Esophagus (tissue), 2 donors: ENCODE data around the gene IPO11. TPM values are rescaled to one million over a fixed set of nuclear protein-coding genes. Genes with fewer than 3 reads are reported as not detected.
"Not testable (repeated sequence)": the region's sequence is repeated elsewhere in the genome, so short reads cannot be mapped to it uniquely, and the experiment has no call there.

Source experiments
- H3K27ac ChIP-seq, 2 donors: one replicate each; pipeline ENCODE4 v1.5.1; 2013; ENCODE audit warnings: low read depth in 2 of 2, mild to moderate bottlenecking in 2 of 2, inconsistent platforms in 1 of 2, low read length in 1 of 2, moderate library complexity in 1 of 2
- H3K27me3 ChIP-seq, 2 donors: one replicate each; pipeline ENCODE4 v1.6.1; 2013; ENCODE audit warnings: low read length in 2 of 2, control low read depth in 1 of 2, mild to moderate bottlenecking in 1 of 2; ENCODE audit not compliant: insufficient read depth in 2 of 2, control insufficient read depth in 1 of 2
- H3K36me3 ChIP-seq, 2 donors: one replicate each; pipeline ENCODE4 v1.6.1; 2013; ENCODE audit warnings: low read length in 1 of 2; ENCODE audit not compliant: control insufficient read depth in 2 of 2, insufficient read depth in 2 of 2
- H3K4me1 ChIP-seq, 2 donors: one replicate each; pipeline ENCODE4 v1.6.1; 2013; ENCODE audit warnings: low read length in 1 of 2; ENCODE audit not compliant: control insufficient read depth in 2 of 2, insufficient read depth in 2 of 2
- H3K4me3 ChIP-seq, 2 donors: one replicate each; pipeline ENCODE4 v1.5.1; 2013; ENCODE audit warnings: low read length in 2 of 2, mild to moderate bottlenecking in 2 of 2, low read depth in 1 of 2, moderate library complexity in 1 of 2
- H3K9me3 ChIP-seq, 2 donors: one replicate each; pipeline ENCODE4 v1.6.1; 2013; ENCODE audit warnings: mild to moderate bottlenecking in 2 of 2, low read depth in 1 of 2, low read length in 1 of 2, moderate library complexity in 1 of 2; ENCODE audit not compliant: control insufficient read depth in 2 of 2, insufficient read depth in 1 of 2
- WGBS, 2 donors: extraction: QIAGEN DNeasy Blood & Tissue Kit; methylation state at CpG; one replicate each; pipeline ENCODE4 v1.1.7; 2013; 5-methylcytosine and 5-hydroxymethylcytosine counted together
- polyA plus RNA-seq, 2 donors: library from polyadenylated mRNA; stranded (reverse); fragments of 200-250 nt; gene quantifications; one replicate each; pipeline ENCODE4 v1.2.3, GENCODE V29; 2013
- donor health status: healthy with polysubstance abuse.
- donor health status: Bipolar disorder and iron deficiency.

IPO11 gene
- polyA plus RNA-seq, 2 donors: 5.4 to 9.1 TPM

DNA sequence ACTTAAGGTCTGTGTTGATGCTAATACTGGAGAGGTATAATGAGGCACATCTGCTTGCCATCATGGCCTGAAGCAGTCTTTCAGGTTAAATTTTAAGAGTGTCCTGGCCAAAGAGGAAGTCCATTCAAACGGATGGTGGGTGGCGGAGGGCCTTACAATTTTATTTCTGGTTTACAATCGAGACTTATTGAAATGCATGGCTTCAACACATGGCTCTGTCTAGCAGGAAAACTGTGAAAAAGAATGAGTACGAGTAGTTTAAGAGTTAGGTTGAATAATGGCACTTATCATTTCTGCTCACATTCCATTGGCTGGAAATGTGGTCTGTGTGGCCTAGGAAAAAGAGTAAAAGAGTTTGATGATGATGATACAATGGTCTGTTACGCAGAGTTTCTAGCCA lies 208.2 kb downstream of the IPO11 start:
- no peaks in the 10 kb centered on the region for H3K4me1 ChIP-seq
- H3K9me3 ChIP-seq: no peaks in the 10 kb centered on the region
- H3K36me3 ChIP-seq: no peaks in the 10 kb centered on the region
- no peaks in the 10 kb centered on the region for H3K27me3 ChIP-seq
- H3K27ac ChIP-seq: no peak overlapping the region
- no peak overlapping the region for H3K4me3 ChIP-seq
- 93 to 95% methylated on average over 5 of the region's 5 CpGs for WGBS, 2 donors

DNA sequence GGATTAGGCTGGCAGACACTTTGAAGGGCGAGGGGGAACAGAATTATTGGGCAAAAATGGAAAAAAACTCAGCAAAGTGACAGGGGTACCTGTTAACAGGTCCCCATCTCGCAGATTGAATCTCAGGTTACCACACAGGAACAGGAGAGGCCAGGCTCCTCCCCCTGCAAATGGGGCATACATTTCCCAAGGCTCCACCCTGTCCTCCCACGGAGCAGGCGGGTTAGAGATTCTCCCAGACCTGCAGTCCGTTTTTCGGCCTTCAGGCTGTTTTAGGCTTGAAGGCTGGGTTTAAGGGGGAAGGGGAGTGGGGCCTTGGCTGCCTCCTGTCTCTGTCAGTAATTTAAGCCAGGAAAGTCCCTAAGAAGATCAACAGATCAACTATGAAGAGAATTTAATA lies 208.7 kb downstream of the IPO11 start:
- Histone ChIP-seq H3K4me1 (no peaks in the 10 kb centered on the region), H3K27ac (no peak overlapping the region), H3K27me3 (no peaks in the 10 kb centered on the region), H3K9me3 (no peaks in the 10 kb centered on the region), H3K4me3 (no peak overlapping the region), H3K36me3 (no peaks in the 10 kb centered on the region)
- WGBS, 2 donors: 80 to 82% methylated on average over 6 of the region's 6 CpGs

DNA sequence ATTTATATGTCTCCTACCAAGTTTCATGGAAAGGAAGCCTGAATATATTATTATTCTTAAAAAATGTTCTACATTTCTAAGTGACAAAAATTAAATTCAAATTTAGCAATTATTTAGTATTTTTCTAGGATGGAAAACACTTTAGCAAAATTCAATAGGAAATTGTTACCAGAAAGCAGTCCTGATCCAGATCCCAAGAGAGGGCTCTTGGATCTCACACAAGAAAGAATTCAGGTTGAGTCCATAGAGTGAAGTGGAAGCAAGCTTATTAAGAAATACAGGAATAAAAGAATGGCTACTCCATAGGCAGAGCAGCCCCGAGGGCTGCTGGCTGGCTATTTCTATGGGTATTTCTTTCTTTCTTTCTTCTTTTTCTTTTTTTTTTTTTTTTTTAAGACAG lies 210.7 kb downstream of the IPO11 start:
- Histone ChIP-seq H3K36me3 (peaks cover 0 to 3% of the 10 kb centered on the region in 2 donors), H3K27ac (no peak overlapping the region), H3K27me3 (no peaks in the 10 kb centered on the region), H3K4me1 (no peaks in the 10 kb centered on the region), H3K9me3 (no peaks in the 10 kb centered on the region), H3K4me3 (no peak overlapping the region)
- WGBS, 2 donors: 89 to 96% methylated on average over 1 of the region's 1 CpG

DNA sequence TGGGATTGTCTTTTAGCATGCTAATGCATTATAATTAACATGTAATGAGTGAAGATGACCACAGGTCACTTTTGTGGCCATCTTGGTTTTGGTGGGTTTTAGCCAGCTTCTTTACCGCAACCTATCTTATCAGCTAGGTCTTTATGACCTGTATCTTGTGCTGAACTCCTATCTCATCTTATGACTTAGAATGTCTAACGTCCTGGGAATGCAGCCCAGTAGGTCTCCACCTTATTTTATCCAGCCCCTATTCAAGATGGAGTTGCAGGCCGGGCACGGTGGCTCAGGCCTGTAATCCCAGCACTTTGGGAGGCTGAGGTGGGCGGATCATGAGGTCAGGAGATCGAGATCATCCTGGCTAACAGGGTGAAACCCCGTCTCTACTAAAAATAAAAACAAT lies 211.9 kb downstream of the IPO11 start:
- not testable (repeated sequence) for H3K27me3 ChIP-seq, H3K27ac ChIP-seq, H3K4me1 ChIP-seq, H3K4me3 ChIP-seq, H3K9me3 ChIP-seq, H3K36me3 ChIP-seq
- 97% methylated on average over 7 of the region's 7 CpGs for WGBS, 2 donors

DNA sequence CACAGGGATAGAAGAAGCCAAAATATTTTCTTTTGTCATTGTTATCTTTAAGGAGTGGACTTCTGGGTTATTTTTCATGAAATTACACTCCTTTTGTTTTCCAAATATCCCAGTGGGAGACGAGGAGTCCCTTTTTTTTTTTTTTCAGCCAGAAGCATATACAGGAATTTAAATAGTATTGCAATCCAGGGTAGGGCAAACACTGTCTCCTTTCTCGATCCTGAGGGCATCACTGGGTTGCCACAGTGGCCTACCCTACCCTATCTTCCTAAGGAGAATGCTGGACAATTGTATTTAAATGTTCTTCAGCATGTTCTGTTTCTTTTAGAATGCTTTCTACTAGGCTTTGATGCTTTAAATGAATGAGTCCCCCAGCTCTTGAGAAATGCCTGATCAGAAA lies 214.0 kb downstream of the IPO11 start:
- WGBS, 2 donors: 75 to 80% methylated on average over 2 of the region's 2 CpGs

DNA sequence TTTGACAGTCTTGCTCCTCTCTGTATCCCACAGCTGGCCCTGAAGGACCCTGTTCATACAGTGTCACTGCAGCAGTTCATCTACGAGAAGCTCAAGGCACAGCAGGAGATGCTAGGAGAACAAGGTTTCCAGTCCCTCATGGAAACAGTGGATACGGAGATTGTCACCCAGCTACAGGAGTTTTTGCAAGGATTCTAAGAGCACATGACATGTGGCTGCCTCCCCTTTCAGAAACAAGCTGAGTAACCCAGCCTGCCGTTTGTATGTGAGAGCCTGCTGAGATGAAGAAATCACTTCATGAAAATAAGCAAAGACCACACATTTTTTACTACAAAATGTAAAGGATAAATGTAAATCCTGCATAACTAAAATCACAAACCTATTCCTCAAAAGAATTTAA lies 214.6 kb downstream of the IPO11 start:
- no peak overlapping the region for H3K4me3 ChIP-seq
- H3K27ac ChIP-seq: no peak overlapping the region
- no peaks in the 10 kb centered on the region for H3K4me1 ChIP-seq
- H3K27me3 ChIP-seq: no peaks in the 10 kb centered on the region
- H3K9me3 ChIP-seq: no peaks in the 10 kb centered on the region
- WGBS, 2 donors: 85 to 88% methylated on average over 3 of the region's 3 CpGs
- peaks cover 0 to 3% of the 10 kb centered on the region in 2 donors for H3K36me3 ChIP-seq

More for the DNA sequence above, 214.0 kb downstream of the IPO11 start:
- Histone ChIP-seq H3K27ac (no peak overlapping the region), H3K27me3 (no peaks in the 10 kb centered on the region), H3K4me1 (no peaks in the 10 kb centered on the region), H3K4me3 (no peak overlapping the region), H3K9me3 (no peaks in the 10 kb centered on the region), H3K36me3 (peaks cover 0 to 3% of the 10 kb centered on the region in 2 donors)

DNA sequence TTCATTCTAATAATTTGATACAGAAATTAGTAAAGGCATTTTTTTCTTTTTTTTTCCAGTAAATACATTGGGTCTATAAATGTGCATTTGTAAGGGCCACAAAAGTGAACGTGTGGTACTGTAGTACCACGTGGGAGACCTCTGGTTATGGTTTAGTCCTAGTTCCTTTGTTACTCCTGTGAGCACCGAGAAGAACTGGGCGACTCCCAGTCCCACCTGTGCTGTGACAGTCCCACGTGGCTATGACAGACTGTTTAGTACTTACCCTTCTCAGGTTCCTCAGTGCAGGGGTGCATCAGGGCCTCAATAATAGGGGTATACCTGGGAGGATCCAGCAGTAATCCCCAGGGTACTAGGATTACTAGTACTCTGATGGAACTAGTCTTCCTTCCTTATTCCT lies 215.3 kb downstream of the IPO11 start:
- Histone ChIP-seq H3K36me3 (peaks cover 0 to 3% of the 10 kb centered on the region in 2 donors), H3K4me1 (no peaks in the 10 kb centered on the region), H3K4me3 (no peak overlapping the region), H3K27ac (no peak overlapping the region), H3K9me3 (no peaks in the 10 kb centered on the region), H3K27me3 (no peaks in the 10 kb centered on the region)
- WGBS, 2 donors: 89 to 90% methylated on average over 5 of the region's 5 CpGs

DNA sequence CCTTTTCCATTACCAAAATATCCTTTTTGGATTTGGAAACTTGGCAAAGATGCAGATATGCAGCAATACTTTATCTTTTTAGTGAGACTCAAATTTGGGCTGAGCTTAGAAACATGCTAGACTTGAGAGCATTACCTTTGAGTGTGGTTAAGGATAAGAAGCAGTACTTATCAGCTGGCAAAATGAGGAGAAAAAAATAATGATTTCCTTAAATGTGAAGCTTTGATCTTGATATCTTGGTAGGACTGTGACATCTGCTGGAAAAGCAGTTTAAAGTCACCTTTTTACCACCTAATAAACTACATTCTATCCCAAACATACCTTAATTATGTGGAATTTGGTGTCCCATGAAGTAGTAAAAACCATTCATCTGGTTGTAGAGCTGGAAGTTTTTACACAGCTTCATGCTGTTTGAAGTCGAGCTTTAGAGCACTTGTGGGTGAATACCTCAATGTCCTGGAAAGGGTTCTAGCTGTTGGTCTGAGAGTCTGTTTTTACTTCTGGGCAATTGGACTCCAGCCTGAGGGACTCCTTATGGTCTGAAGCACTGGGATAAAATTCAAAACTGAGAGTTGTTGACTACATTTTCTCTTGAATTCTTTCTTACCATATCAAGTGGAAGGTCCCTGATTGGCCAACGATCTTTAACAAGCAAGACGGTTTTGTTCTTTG lies 219.5 kb downstream of the IPO11 start:
- Histone ChIP-seq H3K9me3 (no peaks in the 10 kb centered on the region), H3K27me3 (no peaks in the 10 kb centered on the region), H3K4me1 (no peaks in the 10 kb centered on the region), H3K36me3 (peaks cover 0 to 2% of the 10 kb centered on the region in 2 donors), H3K27ac (no peak overlapping the region), H3K4me3 (no peak overlapping the region)
- WGBS, 2 donors: 83 to 85% methylated on average over 3 of the region's 3 CpGs

DNA sequence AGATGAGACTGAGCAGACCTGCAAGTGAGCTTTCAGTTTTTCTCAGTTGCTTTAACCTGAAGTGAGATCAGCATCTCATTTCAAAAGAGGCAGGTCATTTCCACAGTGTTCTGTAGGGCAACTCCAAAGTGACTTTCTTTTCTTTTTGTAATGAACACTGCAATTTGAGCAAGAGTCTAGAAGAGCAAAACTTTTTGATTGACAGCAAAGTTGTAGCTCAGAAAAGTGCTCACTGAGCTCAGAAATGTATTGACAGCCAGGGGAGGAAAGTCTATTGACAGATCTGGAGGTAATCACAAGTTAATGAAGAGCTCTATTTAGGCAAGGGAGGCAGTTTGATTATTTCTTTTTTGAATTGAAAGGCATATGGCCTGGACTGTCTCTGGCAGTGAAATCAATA lies 220.7 kb downstream of the IPO11 start:
- no peaks in the 10 kb centered on the region for H3K27me3 ChIP-seq
- H3K9me3 ChIP-seq: no peaks in the 10 kb centered on the region
- H3K4me1 ChIP-seq: no peaks in the 10 kb centered on the region
- no peak overlapping the region for H3K4me3 ChIP-seq
- no peaks in the 10 kb centered on the region for H3K36me3 ChIP-seq
- H3K27ac ChIP-seq: no peak overlapping the region

DNA sequence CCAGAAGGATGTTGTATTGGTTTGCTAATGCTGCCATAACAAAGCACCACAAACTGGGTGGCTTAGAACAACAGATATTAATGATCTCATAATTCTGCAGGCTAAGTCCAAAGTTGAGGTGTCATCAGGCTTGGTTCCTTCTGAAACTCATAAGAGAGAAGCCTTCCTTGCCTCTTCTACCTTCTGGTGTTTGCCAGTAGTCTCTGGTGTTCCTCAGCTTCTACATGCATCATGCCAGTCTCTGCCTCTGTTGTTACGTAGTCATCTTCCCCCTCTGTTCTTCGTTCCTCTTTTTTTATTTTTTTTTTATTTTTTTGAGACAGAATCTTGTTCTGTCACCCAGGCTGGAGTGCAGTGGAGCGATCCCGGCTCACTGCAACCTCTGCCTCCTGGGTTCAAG lies 227.9 kb downstream of the IPO11 start:
- Histone ChIP-seq H3K36me3 (no peaks in the 10 kb centered on the region), H3K9me3 (no peaks in the 10 kb centered on the region), H3K4me1 (no peaks in the 10 kb centered on the region), H3K4me3 (no peak overlapping the region), H3K27me3 (no peaks in the 10 kb centered on the region), H3K27ac (no peak overlapping the region)
- 91% methylated on average over 4 of the region's 4 CpGs for WGBS, 2 donors
